ENCODE results near the gene KSR2.

The KSR2 gene

GRCh38 chr12:117908411-117908810, 60.4 kb downstream of the KSR2 start:
- DNase-seq (ENCODE audit: low read depth): no peak
- no peak for TF ChIP-seq CTCF (IDR thresholded peaks at IDR 0.05; ENCODE audit: control insufficient read depth, insufficient read depth, low read depth, low read length, missing control alignments)
- H3K4me3 ChIP-seq (ENCODE audit: control insufficient read depth, low read depth, low read length): no peak overlapping the region

GRCh38 chr12:117907108-117907689, 61.6 kb downstream of the KSR2 start:
- no peak for DNase-seq (ENCODE audit: low read depth)

GRCh38 chr12:117904051-117904450, 64.7 kb downstream of the KSR2 start:
- TF ChIP-seq CTCF (IDR thresholded peaks at IDR 0.05; ENCODE audit: control insufficient read depth, insufficient read depth, low read depth, low read length, missing control alignments): no peak
- no peak for DNase-seq (ENCODE audit: low read depth)
- no peak overlapping the region for H3K4me3 ChIP-seq (ENCODE audit: control insufficient read depth, low read depth, low read length)

More at GRCh38 chr12:117907108-117907689, 61.6 kb downstream of the KSR2 start:
- H3K4me3 ChIP-seq (ENCODE audit: control insufficient read depth, low read depth, low read length): no peak overlapping the region
- TF ChIP-seq CTCF (IDR thresholded peaks at IDR 0.05; ENCODE audit: control insufficient read depth, insufficient read depth, low read depth, low read length, missing control alignments): no peak

- DNase-seq (ENCODE audit: low read depth): no peak
- TF ChIP-seq CTCF (IDR thresholded peaks at IDR 0.05; ENCODE audit: control insufficient read depth, insufficient read depth, low read depth, low read length, missing control alignments): no peak
- H3K4me3 ChIP-seq (ENCODE audit: control insufficient read depth, low read depth, low read length): no peak overlapping the region
Measured at GRCh38 chr12:117903110-117903840, 65.5 kb downstream of the KSR2 start.

GRCh38 chr12:117901631-117902030, 67.2 kb downstream of the KSR2 start:
- no peak overlapping the region for H3K4me3 ChIP-seq (ENCODE audit: control insufficient read depth, low read depth, low read length)
- no peak for DNase-seq (ENCODE audit: low read depth)
- no peak for TF ChIP-seq CTCF (IDR thresholded peaks at IDR 0.05; ENCODE audit: control insufficient read depth, insufficient read depth, low read depth, low read length, missing control alignments)

GRCh38 chr12:117900561-117900960, 68.2 kb downstream of the KSR2 start:
- no peak for DNase-seq (ENCODE audit: low read depth)
- H3K4me3 ChIP-seq (ENCODE audit: control insufficient read depth, low read depth, low read length): no peak overlapping the region
- no peak for TF ChIP-seq CTCF (IDR thresholded peaks at IDR 0.05; ENCODE audit: control insufficient read depth, insufficient read depth, low read depth, low read length, missing control alignments)
